A549 (cell line): Measurements from ENCODE around the gene TXNIP. TPM values are rescaled to one million over a fixed set of nuclear protein-coding genes. Genes with fewer than 3 reads are reported as not detected.
A peak's percentile ranks its signal among the peaks of the same experiment; 100 is the strongest.

ENCODE experiments used
- ATAC-seq, 2 experiments: fragments of 200-7000 bp in 1 of 2; fragments of >200 bp in 1 of 2; cut with Nextera tagmentation in 1 of 2; cut with Tn5 transposase in 1 of 2; 3 replicates each; pipeline versions ENCODE4 v1.8.0 to v1.9.1; 2018 to 2020; ENCODE audit warnings: mild to moderate bottlenecking in 1 of 2, moderate library complexity in 1 of 2
- CTCF ChIA-PET: fragments of 300-600 bp; sonication (Branson Sonifier 250); formaldehyde crosslinking; extraction: SDS; loops from one replicate; lab custom pipeline; 2021; ENCODE audit warnings: antibody characterized with exemption, inconsistent platforms; lab: Yijun Ruan, JAX
- POLR2A ChIA-PET: fragments of 350-600 bp; formaldehyde crosslinking; extraction: SDS; loops from one replicate; lab custom pipeline; 2021; ENCODE audit warnings: antibody characterized with exemption, inconsistent platforms; lab: Yijun Ruan, JAX
- DNase-seq, 2 experiments: peaks; one replicate each; pipeline versions ENCODE4 v3.0.0 to v3.0.0-alpha.2; 2011 to 2016; ENCODE audit warnings: low read depth in 1 of 2, low spot score in 1 of 2
- FAIRE-seq: peaks from 2 replicates; lab custom pipeline; 2011; peaks lifted over from hg19 to GRCh38; lab: Jason Lieb, UNC
- H3K27ac ChIP-seq, 2 experiments: fragments of >200 bp; sonication (Bioruptor Twin); formaldehyde crosslinking; 3 replicates each; pipeline ENCODE4 v1.5.1; 2016 to 2017
- H3K4me1 ChIP-seq: fragments of >200 bp; sonication (Bioruptor Twin); formaldehyde crosslinking; 3 replicates; pipeline ENCODE4 v1.6.1; 2016
- H3K4me2 ChIP-seq: fragments of >200 bp; sonication (Bioruptor Twin); formaldehyde crosslinking; 3 replicates; pipeline ENCODE4 v1.6.1; 2016
- H3K4me3 ChIP-seq: fragments of >200 bp; sonication (Bioruptor Twin); formaldehyde crosslinking; 3 replicates; pipeline ENCODE4 v1.5.1; 2016
- H3K9me3 ChIP-seq: fragments of >200 bp; sonication (Bioruptor Twin); formaldehyde crosslinking; 3 replicates; pipeline ENCODE4 v1.6.1; 2016
- BHLHE40 ChIP-seq: IDR thresholded peaks from 2 replicates; pipeline ENCODE4 v1.6.1; 2012; ENCODE audit warnings: low read depth, low read length, inconsistent platforms
- CBX2 ChIP-seq: fragments of 200-600 bp; sonication (generic); IDR thresholded peaks from 2 replicates; pipeline ENCODE4 v1.6.1; 2016; ENCODE audit warnings: low read depth, mild to moderate bottlenecking, borderline replicate concordance
- CEBPB ChIP-seq, 2 experiments: fragments of >200 bp in 1 of 2; sonication (Bioruptor Twin) in 1 of 2; formaldehyde crosslinking in 1 of 2; IDR thresholded peaks; 2 replicates each; pipeline ENCODE4 v1.6.1; 2012 to 2016
- E2F6 ChIP-seq: IDR thresholded peaks from 2 replicates; pipeline ENCODE4 v1.6.1; 2012; ENCODE audit warnings: low read depth, borderline replicate concordance
- ELK1 ChIP-seq: fragments of 150-350 bp; IDR thresholded peaks from 2 replicates; pipeline ENCODE4 v1.6.1; 2014; ENCODE audit warnings: low read depth, mild to moderate bottlenecking, low read length
- FOSB ChIP-seq: fragments of 250-450 bp; sonication (Bioruptor Pico); IDR thresholded peaks from 2 replicates; pipeline ENCODE4 v1.5.0; 2020; ENCODE audit warnings: mild to moderate bottlenecking, moderate library complexity
- FOXS1 ChIP-seq: fragments of 250-450 bp; sonication (Bioruptor Pico); IDR thresholded peaks from 2 replicates; pipeline ENCODE4 v1.5.0; 2020; ENCODE audit warnings: mild to moderate bottlenecking, moderate library complexity
- HOXB5 ChIP-seq: fragments of 250-450 bp; sonication (Bioruptor Pico); IDR thresholded peaks from 2 replicates; pipeline ENCODE4 v1.5.0; 2020; ENCODE audit warnings: mild to moderate bottlenecking, moderate library complexity
- JUNB ChIP-seq: fragments of >200 bp; sonication (Bioruptor Twin); formaldehyde crosslinking; IDR thresholded peaks from 2 replicates; pipeline ENCODE4 v1.6.1; 2016
- MAFK ChIP-seq: fragments of 450-650 bp; IDR thresholded peaks from 2 replicates; pipeline ENCODE4 v1.6.1; 2014; ENCODE audit not compliant: partially characterized antibody
- MAZ ChIP-seq: fragments of 150-350 bp; IDR thresholded peaks from 2 replicates; pipeline ENCODE4 v1.6.1; 2014; ENCODE audit warnings: antibody characterized with exemption, low read depth, low read length, borderline replicate concordance
- NFE2L2 ChIP-seq: fragments of 150-350 bp; conservative IDR thresholded peaks from 2 replicates; pipeline ENCODE4 v1.6.1; 2014; ENCODE audit warnings: low read length
- NPAS2 ChIP-seq: fragments of 250-450 bp; sonication (Bioruptor Pico); IDR thresholded peaks from 2 replicates; pipeline ENCODE4 v1.8.0; 2022; ENCODE audit warnings: mild to moderate bottlenecking, moderate library complexity, borderline replicate concordance
- PBX3 ChIP-seq: IDR thresholded peaks from 2 replicates; pipeline ENCODE4 v1.6.1; 2012
- POLR2AphosphoS2 ChIP-seq: conservative IDR thresholded peaks from 2 replicates; pipeline ENCODE4 v1.6.1; 2012; ENCODE audit warnings: low read length, improper control_type of control experiment, inconsistent platforms
- RAD21 ChIP-seq, 2 experiments: fragments of >200 bp in 1 of 2; sonication (Bioruptor Twin) in 1 of 2; formaldehyde crosslinking in 1 of 2; IDR thresholded peaks in 1 of 2; conservative IDR thresholded peaks in 1 of 2; 2 replicates in 1 of 2; 3 replicates in 1 of 2; pipeline ENCODE4 v1.6.1; 2012 to 2018; ENCODE audit warnings: inconsistent platforms in 1 of 2
- RNF2 ChIP-seq: fragments of 200-600 bp; sonication (generic); IDR thresholded peaks from 2 replicates; pipeline ENCODE4 v1.6.1; 2016; ENCODE audit warnings: low read depth, mild to moderate bottlenecking, antibody characterized with exemption, moderate library complexity, borderline replicate concordance
- SMC3 ChIP-seq: fragments of >200 bp; sonication (Bioruptor Twin); formaldehyde crosslinking; IDR thresholded peaks from 3 replicates; pipeline ENCODE4 v1.6.1; 2018; ENCODE audit warnings: inconsistent platforms
- SREBF2 ChIP-seq: fragments of 450-650 bp; IDR thresholded peaks from 2 replicates; pipeline ENCODE4 v1.6.1; 2014; ENCODE audit warnings: mild to moderate bottlenecking, moderate library complexity
- TFCP2L1 ChIP-seq: fragments of 250-450 bp; sonication (Bioruptor Pico); IDR thresholded peaks from 2 replicates; pipeline ENCODE4 v1.5.0; 2021; ENCODE audit warnings: mild to moderate bottlenecking
- TP53 ChIP-seq: fragments of 250-450 bp; sonication (Bioruptor Pico); IDR thresholded peaks from 2 replicates; pipeline ENCODE4 v1.5.0; 2021; ENCODE audit warnings: mild to moderate bottlenecking, moderate library complexity
- ZFP36 ChIP-seq: fragments of 450-650 bp; IDR thresholded peaks from 2 replicates; pipeline ENCODE4 v1.6.1; 2014; ENCODE audit warnings: borderline replicate concordance; ENCODE audit not compliant: partially characterized antibody
- ZNF302 ChIP-seq: fragments of 250-450 bp; sonication (Bioruptor Pico); IDR thresholded peaks from 2 replicates; pipeline ENCODE4 v1.9.0; 2021; ENCODE audit warnings: inconsistent platforms, mild to moderate bottlenecking, moderate library complexity
- ZSCAN20 ChIP-seq: fragments of 250-450 bp; sonication (Bioruptor Pico); IDR thresholded peaks from 2 replicates; pipeline ENCODE4 v1.8.0; 2022; ENCODE audit warnings: mild to moderate bottlenecking, moderate library complexity
- WGBS: methylation state at CpG from one replicate; pipeline ENCODE4 v1.1.6; 2017; ENCODE audit errors: missing lambda C conversion rate; 5-methylcytosine and 5-hydroxymethylcytosine counted together
- polyA plus RNA-seq, 4 experiments: library from polyadenylated mRNA; depleted of rRNA in 3 of 4; stranded (reverse); fragments of >200 nt; fragmentation: RNase III in 1 of 4; extraction: RNeasy Plus Mini Kit Qiagen cat#74134 plus additional on column Dnase treatment in 1 of 4; gene quantifications; 2 replicates in 3 of 4; 3 replicates in 1 of 4; pipeline ENCODE4 v1.2.3, GENCODE V29; 2011 to 2017
- TF ChIP-seq, protein P1 (sequence below): IDR thresholded peaks from 2 replicates; pipeline ENCODE4 v1.6.1; 2012
- TF ChIP-seq, protein P2 (sequence below): fragments of >200 bp; sonication (Bioruptor Twin); formaldehyde crosslinking; IDR thresholded peaks from 3 replicates; pipeline ENCODE4 v1.6.1; 2016

Gene TXNIP
- polyA plus RNA-seq, 2 of the 4 experiments (the other 2 are of a cell fraction) = 3.1 TPM; not detected in 1

- TF ChIP-seq SREBF2 (no peak), POLR2AphosphoS2 (no peak), MAZ (no peak), PBX3 (no peak), CBX2 (no peak)
- TF ChIP-seq, all 56 proteins: peak for 0
- Histone ChIP-seq H3K4me3 (no peak overlapping the region), H3K27ac (no peak overlapping the region), H3K4me2 (peak overlapping the region; percentile 15; the same call in 1 of the 3 replicates), H3K4me1 (peaks cover 11% of the 10 kb centered on the region; the same call in 2 of the 3 replicates), H3K9me3 (no peaks in the 10 kb centered on the region)
- ChIA-PET POLR2A (interaction anchor here (0.7 to 1.1 kb wide), 2 partner anchors 10 to 59 kb away, joined by 3 read pairs; partner anchors contain the start of genes RBM8A and TXNIP), CTCF (interaction anchor here (0.7 to 24.2 kb wide), 5 partner anchors 7 to 140 kb away, joined by 4 to 566 read pairs (median 8); partner anchors contain the start of gene HJV)
- DNase-seq = no peak
- WGBS = 85% methylated on average over 6 of the region's 6 CpGs
- no peak for ATAC-seq
- no peak for FAIRE-seq
Measured at GRCh38 chr1:145986551-145986950, 9.8 kb downstream of the TXNIP start.

GRCh38 chr1:145985502-145986439 is 10.6 kb downstream of the TXNIP start:
- H3K4me1 ChIP-seq = peaks cover 11% of the 10 kb centered on the region; the same call in 2 of the 3 replicates
- POLR2A ChIA-PET = no interaction called here
- H3K27ac ChIP-seq = peak overlapping the region; percentile 32 to 44; a peak in 4 of 6 replicates
- WGBS = 75% methylated on average over 15 of the region's 15 CpGs
- H3K4me2 ChIP-seq = peak overlapping the region; percentile 15
- FAIRE-seq (no peak), ATAC-seq (peak; percentile 53 to 58; a peak in 5 of 6 replicates), DNase-seq (peak in 1 of 2 experiments; percentile 29)
- TF ChIP-seq TFCP2L1 = no peak
- TF ChIP-seq FOSB (CRISPR knock-in tag) = no peak
- no peak for TF ChIP-seq ELK1
- TF ChIP-seq, protein P1, sequence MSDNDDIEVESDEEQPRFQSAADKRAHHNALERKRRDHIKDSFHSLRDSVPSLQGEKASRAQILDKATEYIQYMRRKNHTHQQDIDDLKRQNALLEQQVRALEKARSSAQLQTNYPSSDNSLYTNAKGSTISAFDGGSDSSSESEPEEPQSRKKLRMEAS = no peak
- TF ChIP-seq CEBPB (IDR thresholded peaks at IDR 0.05) = peak; percentile 49 to 62
- CTCF ChIA-PET = interaction anchor here (0.7 to 24.2 kb wide), 6 partner anchors 7 to 139 kb away, joined by 3 to 566 read pairs (median 6); partner anchors contain the start of genes HJV and ITGA10
- no peaks in the 10 kb centered on the region for H3K9me3 ChIP-seq
- H3K4me3 ChIP-seq = no peak overlapping the region

GRCh38 chr1:145985129-145985501 is 11.3 kb downstream of the TXNIP start:
- CTCF ChIA-PET = interaction anchor here (1.7 to 24.2 kb wide), 3 partner anchors 6 to 75 kb away, joined by 3 to 566 read pairs (median 148); partner anchors contain the start of genes HJV and ITGA10
- ATAC-seq = no peak
- Histone ChIP-seq H3K4me2 (peak overlapping the region; percentile 15; the same call in 1 of the 3 replicates), H3K27ac (peak overlapping the region; percentile 32 to 44; a peak in 4 of 6 replicates)
- whole genome bisulfite sequencing = 83% methylated on average over 2 of the region's 2 CpGs
- TF ChIP-seq RAD21 (conservative IDR thresholded peaks at IDR 0.05 in 1 of 2, IDR thresholded peaks at IDR 0.05 in 1 of 2) (no peak), MAFK (no peak), FOSB (CRISPR knock-in tag) (no peak), BHLHE40 (no peak), ZNF302 (no peak), RNF2 (no peak), JUNB (no peak), NPAS2 (CRISPR knock-in tag) (no peak), E2F6 (no peak), TP53 (CRISPR knock-in tag) (no peak), FOXS1 (CRISPR knock-in tag) (no peak), NFE2L2 (no peak), SMC3 (no peak), HOXB5 (CRISPR knock-in tag) (no peak), ZSCAN20 (CRISPR knock-in tag) (no peak), ZFP36 (no peak)
- TF ChIP-seq, protein P2, sequence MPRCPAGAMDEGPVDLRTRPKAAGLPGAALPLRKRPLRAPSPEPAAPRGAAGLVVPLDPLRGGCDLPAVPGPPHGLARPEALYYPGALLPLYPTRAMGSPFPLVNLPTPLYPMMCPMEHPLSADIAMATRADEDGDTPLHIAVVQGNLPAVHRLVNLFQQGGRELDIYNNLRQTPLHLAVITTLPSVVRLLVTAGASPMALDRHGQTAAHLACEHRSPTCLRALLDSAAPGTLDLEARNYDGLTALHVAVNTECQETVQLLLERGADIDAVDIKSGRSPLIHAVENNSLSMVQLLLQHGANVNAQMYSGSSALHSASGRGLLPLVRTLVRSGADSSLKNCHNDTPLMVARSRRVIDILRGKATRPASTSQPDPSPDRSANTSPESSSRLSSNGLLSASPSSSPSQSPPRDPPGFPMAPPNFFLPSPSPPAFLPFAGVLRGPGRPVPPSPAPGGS = no peak
- TF ChIP-seq, all 56 proteins: peak for 0
- Histone ChIP-seq H3K4me1 (peaks cover 11% of the 10 kb centered on the region; the same call in 2 of the 3 replicates), H3K4me3 (no peak overlapping the region), H3K9me3 (no peaks in the 10 kb centered on the region)
- DNase-seq = no peak
- FAIRE-seq = no peak
- POLR2A ChIA-PET = no interaction called here
